ENCODE data around the gene PTPRG.

PTPRG gene

GRCh38 chr3:62169906-62170660 lies 608.7 kb downstream of the PTPRG start:
- in situ Hi-C loops (cut with HindIII; ENCODE audit: low sequenced_read_pairs): no loop called here
- H3K4me3 ChIP-seq (ENCODE audit: low read depth, low read length): no peak overlapping the region
- TF ChIP-seq CTCF (IDR thresholded peaks at IDR 0.05; ENCODE audit: low read depth, low read length, missing control alignments): no peak
- no peak for DNase-seq (ENCODE audit: low read depth)

GRCh38 chr3:62171789-62172188 lies 610.4 kb downstream of the PTPRG start:
- in situ Hi-C loops (cut with HindIII; ENCODE audit: low sequenced_read_pairs): no loop called here
- no peak overlapping the region for H3K4me3 ChIP-seq (ENCODE audit: low read depth, low read length)
- no peak for DNase-seq (ENCODE audit: low read depth)
- TF ChIP-seq CTCF (IDR thresholded peaks at IDR 0.05; ENCODE audit: low read depth, low read length, missing control alignments): no peak

GRCh38 chr3:62172199-62172598 lies 610.8 kb downstream of the PTPRG start:
- DNase-seq (ENCODE audit: low read depth): no peak

GRCh38 chr3:62173939-62174515 lies 612.7 kb downstream of the PTPRG start:
- no peak for DNase-seq (ENCODE audit: low read depth)
- no peak for TF ChIP-seq CTCF (IDR thresholded peaks at IDR 0.05; ENCODE audit: low read depth, low read length, missing control alignments)
- H3K4me3 ChIP-seq (ENCODE audit: low read depth, low read length): no peak overlapping the region
- in situ Hi-C loops (cut with HindIII; ENCODE audit: low sequenced_read_pairs): no loop called here

More at GRCh38 chr3:62172199-62172598, 610.8 kb downstream of the PTPRG start:
- H3K4me3 ChIP-seq (ENCODE audit: low read depth, low read length): no peak overlapping the region
- in situ Hi-C loops (cut with HindIII; ENCODE audit: low sequenced_read_pairs): no loop called here
- no peak for TF ChIP-seq CTCF (IDR thresholded peaks at IDR 0.05; ENCODE audit: low read depth, low read length, missing control alignments)

- no peak for TF ChIP-seq CTCF (IDR thresholded peaks at IDR 0.05; ENCODE audit: low read depth, low read length, missing control alignments)
- no peak for DNase-seq (ENCODE audit: low read depth)
- H3K4me3 ChIP-seq (ENCODE audit: low read depth, low read length): no peak overlapping the region
- in situ Hi-C loops (cut with HindIII; ENCODE audit: low sequenced_read_pairs): no loop called here
Measured at GRCh38 chr3:62175161-62175560, 613.8 kb downstream of the PTPRG start.

GRCh38 chr3:62178032-62178431 lies 616.7 kb downstream of the PTPRG start:
- in situ Hi-C loops (cut with HindIII; ENCODE audit: low sequenced_read_pairs): no loop called here
- TF ChIP-seq CTCF (IDR thresholded peaks at IDR 0.05; ENCODE audit: low read depth, low read length, missing control alignments): no peak
- H3K4me3 ChIP-seq (ENCODE audit: low read depth, low read length): no peak overlapping the region
- no peak for DNase-seq (ENCODE audit: low read depth)

Data from astrocyte of the cerebellum (primary cell).